Lower lobe of right lung (tissue), 2 donors: Measurements from ENCODE around the gene CFAP126. TPM values are rescaled to one million over a fixed set of nuclear protein-coding genes. Genes with fewer than 3 reads are reported as not detected.
"Not testable (repeated sequence)": the region's sequence is repeated elsewhere in the genome, so short reads cannot be mapped to it uniquely, and the experiment has no call there.

Experiments
- ATAC-seq, 2 donors: fragments of 200-7000 bp; cut with Tn5 transposase; one replicate each; pipeline ENCODE4 v1.9.1; 2020 to 2022; ENCODE audit warnings: mild to moderate bottlenecking in 2 of 2, moderate library complexity in 2 of 2
- DNase-seq: peaks from one replicate; pipeline ENCODE4 v3.0.0-alpha.2; 2020
- H3K27ac ChIP-seq: fragments of 200-600 bp; one replicate; pipeline ENCODE4 v1.8.0; 2022
- H3K27me3 ChIP-seq: fragments of 200-600 bp; one replicate; pipeline ENCODE4 v1.8.0; 2022; ENCODE audit warnings: low read depth
- H3K36me3 ChIP-seq: fragments of 200-600 bp; one replicate; pipeline ENCODE4 v1.8.0; 2022; ENCODE audit warnings: mild to moderate bottlenecking
- H3K4me1 ChIP-seq: fragments of 200-600 bp; one replicate; pipeline ENCODE4 v1.8.0; 2022
- H3K4me3 ChIP-seq: fragments of 200-600 bp; one replicate; pipeline ENCODE4 v1.8.0; 2022; ENCODE audit warnings: mild to moderate bottlenecking
- H3K9me3 ChIP-seq: fragments of 200-600 bp; one replicate; pipeline ENCODE4 v1.8.0; 2022
- intact Hi-C: fragments of 100-400 bp; cut with DNase I; formaldehyde crosslinking; loops from one replicate; pipeline ENCODE4 v1.11.0; 2022
- long read RNA-seq: library from polyadenylated mRNA; unstranded; transcript quantifications from one replicate; pipeline ENCODE4 v2.0.0, GENCODE V29; 2021
- total RNA-seq: library from RNA; stranded (reverse); fragmentation: NEBNext Ultra II Directional; extraction: Animal tissue kit (Norgen Biotek cat#: 25700); gene quantifications from one replicate; pipeline ENCODE4 v1.2.1, GENCODE V29; 2021
- TF ChIP-seq, protein P1 (sequence below): fragments of 200-600 bp; IDR thresholded peaks from one replicate; pipeline ENCODE4 v1.8.0; 2022; ENCODE audit warnings: antibody characterized with exemption, mild to moderate bottlenecking
- donor health status: DM: no; HTN: yes; CAD: no; lungs with severe emphysema.

The CFAP126 gene
- total RNA-seq, result 8.0 TPM
- long read RNA-seq, partial matches to known transcripts, result 0 of 4 reads
- long read RNA-seq, other reads (novel, unspliced or antisense), result 2 of 4 reads

- intact Hi-C loops, result no loop called here
- Histone ChIP-seq H3K27ac (peak within 1 kb of the TSS; percentile 38), H3K9me3 (no peaks in the 10 kb centered on the region), H3K27me3 (no peaks in the 10 kb centered on the region), H3K4me1 (peaks cover 7% of the 10 kb centered on the region), H3K36me3 (peaks cover 34% of the 10 kb centered on the region), H3K4me3 (no peak within 1 kb of the TSS)
- peak; percentile 97 to 99 for ATAC-seq
- DNase-seq, result peak; percentile 75
- TF ChIP-seq, protein P1, sequence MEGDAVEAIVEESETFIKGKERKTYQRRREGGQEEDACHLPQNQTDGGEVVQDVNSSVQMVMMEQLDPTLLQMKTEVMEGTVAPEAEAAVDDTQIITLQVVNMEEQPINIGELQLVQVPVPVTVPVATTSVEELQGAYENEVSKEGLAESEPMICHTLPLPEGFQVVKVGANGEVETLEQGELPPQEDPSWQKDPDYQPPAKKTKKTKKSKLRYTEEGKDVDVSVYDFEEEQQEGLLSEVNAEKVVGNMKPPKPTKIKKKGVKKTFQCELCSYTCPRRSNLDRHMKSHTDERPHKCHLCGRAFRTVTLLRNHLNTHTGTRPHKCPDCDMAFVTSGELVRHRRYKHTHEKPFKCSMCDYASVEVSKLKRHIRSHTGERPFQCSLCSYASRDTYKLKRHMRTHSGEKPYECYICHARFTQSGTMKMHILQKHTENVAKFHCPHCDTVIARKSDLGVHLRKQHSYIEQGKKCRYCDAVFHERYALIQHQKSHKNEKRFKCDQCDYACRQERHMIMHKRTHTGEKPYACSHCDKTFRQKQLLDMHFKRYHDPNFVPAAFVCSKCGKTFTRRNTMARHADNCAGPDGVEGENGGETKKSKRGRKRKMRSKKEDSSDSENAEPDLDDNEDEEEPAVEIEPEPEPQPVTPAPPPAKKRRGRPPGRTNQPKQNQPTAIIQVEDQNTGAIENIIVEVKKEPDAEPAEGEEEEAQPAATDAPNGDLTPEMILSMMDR, result peak; percentile 27
Observed at GRCh38 chr1:161367684-161368400, at the start of gene CFAP126. CFAP126 (minus strand) TSS chr1:161367876; CDS start chr1:161367868, 8 bp downstream.

DNA sequence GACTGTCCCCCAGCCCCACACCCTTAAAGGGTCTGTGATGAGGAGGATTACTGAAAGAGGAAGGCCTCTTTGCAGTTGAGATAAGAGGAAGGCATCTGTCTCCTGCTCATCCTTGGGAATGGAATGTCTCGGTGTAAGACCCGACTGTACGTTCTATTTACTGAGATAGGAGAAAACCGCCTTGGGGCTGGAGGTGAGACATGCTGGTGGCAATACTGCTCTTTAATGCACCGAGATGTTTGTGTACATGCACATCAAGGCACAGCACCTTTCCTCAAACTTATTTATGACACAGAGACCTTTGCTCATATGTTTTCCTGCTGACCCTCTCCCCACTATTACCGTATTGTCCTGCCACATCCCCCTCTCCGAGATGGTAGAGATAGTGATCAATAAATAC is 45.4 kb upstream of the CFAP126 start:
- ATAC-seq, H3K36me3 ChIP-seq, H3K27me3 ChIP-seq, H3K4me3 ChIP-seq, H3K9me3 ChIP-seq, DNase-seq, intact Hi-C loops, H3K27ac ChIP-seq: not testable (repeated sequence)
- peaks cover 22% of the 10 kb centered on the region for H3K4me1 ChIP-seq

DNA sequence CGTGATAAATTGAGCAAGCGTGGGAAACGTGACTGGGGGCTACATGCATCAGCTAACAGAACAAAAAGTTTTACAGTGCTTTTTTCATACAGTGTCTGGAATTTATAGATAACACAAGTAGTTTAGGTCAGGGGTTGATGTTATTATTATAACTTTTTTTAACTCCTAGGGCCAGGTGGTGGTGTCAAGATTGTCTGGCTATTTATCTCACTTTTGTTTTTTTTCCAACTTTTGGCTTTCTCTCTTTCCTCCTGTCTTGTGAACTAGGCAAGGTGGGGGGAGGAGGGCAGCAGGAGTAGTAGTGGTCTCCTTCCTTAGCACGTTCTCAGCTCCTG is 42.9 kb upstream of the CFAP126 start:
- H3K4me3 ChIP-seq, H3K36me3 ChIP-seq, H3K9me3 ChIP-seq, H3K27me3 ChIP-seq, DNase-seq, ATAC-seq, H3K27ac ChIP-seq, intact Hi-C loops: not testable (repeated sequence)
- peaks cover 28% of the 10 kb centered on the region for H3K4me1 ChIP-seq

- Histone ChIP-seq H3K27ac (peak overlapping the region; percentile 67), H3K4me1 (peaks cover 28% of the 10 kb centered on the region)
- ATAC-seq, intact Hi-C loops, H3K36me3 ChIP-seq, H3K4me3 ChIP-seq, DNase-seq, H3K9me3 ChIP-seq, H3K27me3 ChIP-seq: not testable (repeated sequence)
Observed at GRCh38 chr1:161409848-161410635, 42.4 kb upstream of the CFAP126 start.

- Histone ChIP-seq H3K9me3 (no peaks in the 10 kb centered on the region), H3K27ac (peak overlapping the region; percentile 24), H3K4me1 (peaks cover 28% of the 10 kb centered on the region), H3K27me3 (no peaks in the 10 kb centered on the region), H3K36me3 (no peaks in the 10 kb centered on the region), H3K4me3 (no peak overlapping the region)
- no peak for DNase-seq
- TF ChIP-seq, protein P1, result no peak
- peak; percentile 76 to 80 for ATAC-seq
- intact Hi-C loops, result no loop called here
Observed at GRCh38 chr1:161408429-161409052, 40.9 kb upstream of the CFAP126 start.

GRCh38 chr1:161407451-161407985 is 39.8 kb upstream of the CFAP126 start:
- H3K27ac ChIP-seq, result no peak overlapping the region
- no peaks in the 10 kb centered on the region for H3K9me3 ChIP-seq
- no peak for DNase-seq
- peaks cover 28% of the 10 kb centered on the region for H3K4me1 ChIP-seq
- no peaks in the 10 kb centered on the region for H3K36me3 ChIP-seq
- TF ChIP-seq, protein P1, result no peak
- no peaks in the 10 kb centered on the region for H3K27me3 ChIP-seq
- H3K4me3 ChIP-seq, result no peak overlapping the region
- intact Hi-C loops, result no loop called here
- ATAC-seq, result no peak

- H3K4me3 ChIP-seq, H3K36me3 ChIP-seq, intact Hi-C loops: not testable (repeated sequence)
Observed at GRCh38 chr1:161406551-161406950, 38.9 kb upstream of the CFAP126 start.

More at GRCh38 chr1:161406551-161406950, 38.9 kb upstream of the CFAP126 start:
- DNase-seq, H3K27ac ChIP-seq, H3K27me3 ChIP-seq, ATAC-seq, H3K9me3 ChIP-seq: not testable (repeated sequence)
- peaks cover 28% of the 10 kb centered on the region for H3K4me1 ChIP-seq
